GM15510 (cell line): Measurements from ENCODE around the gene ZNF532.

Experiments used
- POLR2A ChIP-seq: IDR thresholded peaks from 3 replicates; pipeline ENCODE4 v1.6.1; 2011; ENCODE audit warnings: borderline replicate concordance; ENCODE audit not compliant: insufficient read length; ENCODE audit errors: extremely low read depth

Gene ZNF532

DNA sequence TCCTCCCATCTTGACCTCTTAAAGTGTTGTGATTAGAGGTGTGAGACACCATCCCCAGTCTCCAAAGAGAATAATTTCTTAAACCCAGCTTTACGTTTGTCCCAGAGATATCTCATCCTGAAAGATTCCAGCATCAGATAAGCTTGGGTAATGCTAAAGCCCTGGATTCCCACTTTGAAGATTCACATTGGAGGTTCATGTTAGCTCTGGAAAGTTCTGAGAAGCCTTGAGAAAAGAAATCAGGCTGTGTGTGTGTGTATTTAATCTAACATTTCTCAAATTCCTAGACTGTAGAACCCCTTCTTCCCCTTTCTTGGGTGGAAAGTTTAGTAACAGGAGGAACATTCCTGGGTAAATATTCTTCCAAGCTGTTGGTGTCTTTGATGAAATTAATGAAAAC is 18.0 kb downstream of the ZNF532 start:
- no peak for TF ChIP-seq POLR2A

DNA sequence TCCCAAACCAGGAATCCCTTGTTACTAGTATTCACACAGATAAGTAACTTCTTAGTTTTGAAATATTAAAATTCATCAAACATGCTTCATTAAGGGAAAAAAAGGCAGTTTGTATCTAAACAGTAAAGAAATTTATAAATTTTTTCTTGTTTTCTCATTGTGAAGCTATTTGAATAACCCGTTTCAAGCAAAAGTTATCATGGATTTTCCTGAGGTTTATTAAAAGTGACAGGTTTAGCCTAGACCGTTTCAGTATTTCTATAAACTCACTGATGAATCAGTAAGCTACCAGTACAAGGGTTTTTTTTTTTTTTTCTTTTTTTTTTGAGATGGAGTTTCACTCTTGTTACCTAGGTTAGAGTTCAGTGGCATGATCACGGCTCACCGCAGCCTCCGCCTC is 20.0 kb downstream of the ZNF532 start:
- TF ChIP-seq POLR2A, result no peak

DNA sequence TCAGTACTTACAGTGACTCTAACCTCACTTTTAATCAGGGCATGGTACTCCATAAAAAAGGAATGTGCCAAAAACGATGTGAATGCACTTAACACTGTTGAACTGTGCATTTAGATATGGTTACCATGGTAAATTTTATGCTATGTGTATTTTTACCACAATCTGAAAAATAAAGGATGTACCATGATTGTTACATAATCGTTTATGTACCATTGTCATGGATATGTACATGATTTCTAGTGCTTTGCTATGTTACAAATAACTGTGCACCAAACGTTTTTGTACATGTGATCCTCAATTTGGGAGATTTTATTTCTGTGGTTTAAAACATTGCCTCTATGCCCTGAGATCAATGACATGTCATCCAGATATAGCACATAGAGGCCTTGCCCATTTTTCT is 21.8 kb downstream of the ZNF532 start:
- TF ChIP-seq POLR2A, result no peak

DNA sequence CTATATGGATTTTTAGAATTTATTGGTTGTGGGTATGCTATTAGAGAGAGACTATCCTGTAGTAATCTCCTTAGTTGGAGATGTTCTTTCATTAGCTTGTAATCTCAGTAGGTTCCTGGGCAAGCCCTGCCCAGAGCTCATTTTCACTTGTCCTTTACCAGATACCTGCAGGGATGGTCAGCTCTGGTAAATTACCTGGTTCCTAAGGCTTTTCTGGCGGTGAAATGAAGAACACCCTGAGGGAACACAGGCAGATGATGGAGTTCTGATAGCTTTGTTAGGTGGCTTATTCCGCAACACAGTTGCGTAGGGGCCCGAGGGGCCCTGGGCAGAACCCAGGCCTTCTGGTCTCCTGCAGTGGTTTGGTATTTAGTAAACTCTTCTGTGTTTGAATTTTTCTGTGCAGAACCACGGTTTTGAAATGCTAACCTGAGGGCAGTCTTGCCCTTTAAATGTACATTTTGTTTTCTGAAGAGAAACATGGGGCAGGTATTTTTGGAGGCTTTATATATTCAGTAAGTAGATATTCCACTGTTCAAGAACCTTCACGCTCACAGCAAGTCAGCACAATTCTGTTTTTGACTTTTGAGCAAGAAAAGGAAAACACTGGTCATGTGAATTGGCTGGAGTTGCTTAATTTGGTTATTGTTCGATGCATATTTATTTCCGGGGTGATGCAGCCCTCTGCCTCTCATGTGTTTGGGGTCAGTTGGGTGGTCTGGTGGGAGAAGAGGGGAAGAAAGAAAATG is 22.4 kb downstream of the ZNF532 start:
- no peak for TF ChIP-seq POLR2A

DNA sequence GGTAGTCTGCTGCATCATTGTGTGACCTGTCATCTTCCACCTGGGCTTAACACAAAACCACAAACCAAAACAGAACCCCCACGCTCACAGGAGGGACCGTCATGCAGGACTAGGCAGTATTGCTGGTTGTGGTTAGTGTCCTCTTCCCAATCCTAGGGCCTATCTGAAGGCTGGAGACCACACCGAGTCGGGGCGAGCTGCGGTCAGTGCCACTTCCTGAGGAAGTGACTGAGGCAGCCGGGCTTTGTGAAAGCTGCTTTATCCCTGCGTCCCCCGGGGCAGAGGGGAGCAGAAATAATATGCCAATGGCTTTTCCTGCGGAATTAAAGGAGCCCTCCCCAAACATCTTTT is 22.9 kb downstream of the ZNF532 start:
- no peak for TF ChIP-seq POLR2A

DNA sequence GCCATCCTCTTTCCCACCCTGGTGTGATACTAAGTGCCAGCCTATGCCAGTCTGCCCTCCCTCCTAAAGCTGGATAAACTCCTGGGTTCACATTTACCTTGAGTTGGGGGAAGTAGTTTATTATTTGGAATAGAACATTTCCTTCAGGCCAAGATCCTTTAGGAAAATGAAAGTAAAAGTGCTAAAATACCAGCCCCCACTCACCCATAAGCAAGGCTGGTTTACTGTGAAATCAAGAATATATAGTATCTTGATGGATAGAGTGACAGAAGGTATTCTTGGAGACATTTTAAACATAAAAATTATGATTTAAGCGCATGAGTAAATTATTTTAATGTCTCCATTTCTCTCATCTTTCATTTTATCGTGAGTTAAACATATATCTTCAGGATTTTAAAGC is 27.1 kb downstream of the ZNF532 start:
- no peak for TF ChIP-seq POLR2A

DNA sequence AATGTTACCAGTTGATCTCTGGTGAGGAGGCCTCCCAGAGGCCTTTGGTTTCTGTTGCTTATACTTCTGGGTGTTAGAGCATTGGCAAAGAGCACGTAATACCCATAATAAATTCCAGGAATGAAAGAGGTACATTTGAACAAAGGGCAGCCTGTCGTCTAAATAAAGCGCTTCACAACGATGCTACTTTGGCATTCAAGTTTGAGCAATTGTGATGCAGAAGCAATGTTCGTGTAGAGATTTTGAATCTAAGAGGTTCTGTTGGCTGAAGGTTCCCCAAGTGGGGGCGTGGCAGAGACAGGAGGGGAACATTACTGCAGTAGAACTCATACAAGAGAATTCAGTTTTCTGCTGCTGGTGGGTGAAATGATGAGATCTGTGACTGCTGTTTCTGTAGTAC is 27.8 kb downstream of the ZNF532 start:
- TF ChIP-seq POLR2A, result no peak

DNA sequence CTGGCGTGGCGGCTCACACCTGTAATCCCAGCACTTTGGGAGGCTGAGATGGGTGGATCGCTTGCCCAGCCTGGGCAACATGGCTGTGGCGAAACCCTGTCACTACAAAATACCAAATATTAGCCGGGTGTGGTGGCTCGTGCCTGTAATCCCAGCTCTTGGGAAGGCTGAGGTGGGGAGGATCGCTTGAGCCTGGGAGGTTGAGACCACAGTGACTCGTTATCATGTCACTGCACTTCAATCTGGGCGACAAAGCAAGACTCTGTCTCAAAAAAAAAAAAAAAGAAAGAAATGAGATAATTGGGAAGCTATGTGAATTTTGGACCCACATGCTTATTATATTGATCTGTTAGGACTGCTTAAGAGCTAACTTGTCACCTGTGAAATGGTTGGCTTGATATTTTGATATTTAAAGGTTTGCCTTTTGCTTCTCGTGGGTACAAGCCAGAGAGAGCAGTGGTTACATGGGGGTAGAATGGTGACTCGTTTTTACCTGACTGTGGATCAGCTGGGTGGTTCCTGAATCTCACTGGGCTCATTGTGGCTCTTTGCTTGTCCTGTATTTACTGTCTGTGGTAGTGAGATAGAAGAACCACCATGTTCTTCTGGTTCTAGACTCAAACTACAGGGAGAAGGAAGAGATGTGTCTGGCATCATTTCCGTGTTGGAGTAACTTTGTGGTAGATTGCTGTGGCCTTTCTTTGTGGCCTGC is 28.9 kb downstream of the ZNF532 start:
- TF ChIP-seq POLR2A, result no peak

DNA sequence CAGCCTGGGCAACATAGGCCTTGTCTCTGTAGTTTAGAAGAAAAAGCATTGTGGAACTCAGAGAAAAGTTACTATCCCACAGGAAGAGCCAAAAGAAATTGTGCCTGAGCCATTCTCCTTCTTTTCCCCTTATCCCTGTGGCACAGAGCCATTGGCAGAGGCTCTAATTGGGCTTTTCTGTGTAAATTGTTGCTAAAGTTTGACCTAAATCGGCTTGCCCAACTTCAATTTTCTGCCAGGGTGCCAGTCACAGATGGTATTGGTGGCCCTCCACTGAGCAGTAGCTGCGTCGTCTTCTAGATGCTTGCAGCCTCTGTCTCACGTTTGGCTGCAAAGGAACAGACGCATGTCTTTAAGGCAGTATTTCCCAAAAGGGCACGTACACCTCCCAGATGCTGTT is 30.3 kb downstream of the ZNF532 start:
- TF ChIP-seq POLR2A, result no peak

DNA sequence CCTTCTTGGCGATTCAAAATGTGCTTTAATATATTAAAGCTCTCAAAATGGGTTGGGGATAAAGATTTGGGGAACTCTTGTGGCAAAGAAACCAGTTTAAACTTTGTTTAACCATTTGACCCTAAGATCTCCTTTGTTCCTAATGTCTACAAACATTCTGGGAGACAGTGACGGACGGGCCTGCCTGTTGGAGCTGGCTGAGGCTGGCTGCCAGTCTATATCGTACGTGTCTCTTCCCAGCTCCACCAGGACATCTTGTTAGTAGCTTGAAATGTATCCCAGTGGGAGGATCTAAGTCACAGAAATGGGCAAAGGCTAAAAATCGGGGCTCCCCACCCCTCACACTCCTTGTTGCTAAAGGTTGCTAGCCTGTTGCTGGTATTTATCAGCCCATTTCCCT is 30.7 kb downstream of the ZNF532 start:
- no peak for TF ChIP-seq POLR2A

DNA sequence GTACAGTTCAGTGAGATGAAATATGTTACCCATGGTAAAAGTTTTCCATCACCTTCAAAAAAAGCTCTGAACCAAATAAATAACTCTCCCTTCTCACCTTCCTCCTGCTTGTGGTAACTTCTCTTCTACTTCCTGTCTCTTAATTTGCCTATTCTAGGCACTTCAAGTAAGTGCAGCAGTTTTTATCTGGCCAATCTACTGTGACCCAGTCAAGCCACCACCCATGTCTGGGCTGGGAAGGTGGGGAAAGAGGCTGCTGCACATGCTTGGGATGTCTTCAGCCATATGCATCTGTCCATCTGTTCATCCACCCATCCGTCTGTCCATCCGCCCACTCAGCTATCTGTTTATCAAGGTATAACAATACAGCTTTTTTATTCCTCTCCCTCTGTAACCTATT is 31.6 kb downstream of the ZNF532 start:
- TF ChIP-seq POLR2A, result no peak

DNA sequence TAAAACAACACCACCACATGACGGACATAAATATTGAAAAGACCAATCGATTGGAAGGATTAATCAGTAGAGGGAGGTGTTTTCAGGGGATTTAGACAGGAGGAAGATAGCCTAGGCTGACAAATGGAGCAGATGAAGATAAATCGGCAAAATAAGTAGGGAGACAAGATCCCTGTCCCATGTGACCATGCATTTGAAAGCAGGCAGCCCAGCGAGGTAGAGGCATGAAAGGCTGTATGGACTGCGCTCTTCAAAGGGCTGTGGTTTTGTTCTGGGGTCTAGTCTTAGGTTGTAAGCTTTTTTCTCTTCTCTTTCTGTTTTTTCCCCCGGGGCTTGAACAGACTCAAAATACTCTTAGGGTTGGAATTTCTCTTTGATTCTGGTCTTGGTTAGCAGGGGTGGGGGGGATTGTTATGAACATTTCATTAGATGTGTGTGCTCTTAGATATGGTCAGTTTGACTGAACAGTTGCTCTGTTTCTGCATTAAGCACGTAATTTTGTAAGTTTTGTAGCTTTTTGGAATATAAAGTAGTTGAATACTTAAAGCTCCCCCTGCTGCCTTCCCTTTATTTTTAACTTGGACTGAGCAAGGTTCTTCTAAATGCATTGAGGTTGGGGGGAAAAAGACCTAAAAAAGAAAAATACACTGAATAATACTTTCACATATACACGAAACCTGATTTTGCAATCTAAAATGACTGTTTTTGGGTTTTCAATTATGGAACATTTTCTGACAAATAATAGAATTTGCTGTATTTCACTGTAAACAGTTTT is 32.2 kb downstream of the ZNF532 start:
- TF ChIP-seq POLR2A, result no peak

DNA sequence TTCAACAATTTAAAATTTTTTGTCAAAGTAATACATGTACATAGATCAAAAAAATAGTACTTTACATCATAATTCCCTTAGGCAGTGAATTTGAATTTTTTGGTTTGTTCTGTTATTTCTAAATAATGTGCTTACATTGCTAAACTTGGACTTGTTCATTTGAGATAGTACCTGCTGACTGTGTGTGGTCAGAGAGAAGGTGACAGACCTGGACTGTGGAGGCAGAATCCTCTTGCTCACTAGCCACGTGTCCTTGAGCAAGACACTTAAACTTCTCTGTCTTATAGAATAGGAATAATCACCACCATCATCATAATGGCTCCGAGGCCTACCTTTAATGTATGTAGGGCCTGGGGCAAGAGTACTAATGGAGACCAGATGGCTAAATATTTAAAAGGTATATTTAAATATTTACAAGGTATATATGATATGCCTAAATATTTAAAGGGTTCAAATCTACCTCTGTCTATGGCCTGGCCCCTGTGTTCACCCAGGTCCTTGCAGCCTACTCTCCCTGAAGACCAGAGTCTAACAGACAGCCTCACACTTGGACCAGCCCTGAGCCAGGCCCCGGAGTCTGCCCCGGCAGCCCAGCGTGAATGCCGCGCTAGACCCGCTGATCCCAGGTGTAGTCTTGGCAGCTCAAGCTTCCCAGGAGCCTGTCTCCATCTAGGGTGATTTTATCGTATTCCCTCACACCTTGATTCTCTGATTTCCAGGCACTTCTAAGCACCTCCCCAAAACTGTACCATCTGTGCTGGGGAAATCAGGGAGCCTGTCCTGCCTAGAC is 33.5 kb downstream of the ZNF532 start:
- no peak for TF ChIP-seq POLR2A

DNA sequence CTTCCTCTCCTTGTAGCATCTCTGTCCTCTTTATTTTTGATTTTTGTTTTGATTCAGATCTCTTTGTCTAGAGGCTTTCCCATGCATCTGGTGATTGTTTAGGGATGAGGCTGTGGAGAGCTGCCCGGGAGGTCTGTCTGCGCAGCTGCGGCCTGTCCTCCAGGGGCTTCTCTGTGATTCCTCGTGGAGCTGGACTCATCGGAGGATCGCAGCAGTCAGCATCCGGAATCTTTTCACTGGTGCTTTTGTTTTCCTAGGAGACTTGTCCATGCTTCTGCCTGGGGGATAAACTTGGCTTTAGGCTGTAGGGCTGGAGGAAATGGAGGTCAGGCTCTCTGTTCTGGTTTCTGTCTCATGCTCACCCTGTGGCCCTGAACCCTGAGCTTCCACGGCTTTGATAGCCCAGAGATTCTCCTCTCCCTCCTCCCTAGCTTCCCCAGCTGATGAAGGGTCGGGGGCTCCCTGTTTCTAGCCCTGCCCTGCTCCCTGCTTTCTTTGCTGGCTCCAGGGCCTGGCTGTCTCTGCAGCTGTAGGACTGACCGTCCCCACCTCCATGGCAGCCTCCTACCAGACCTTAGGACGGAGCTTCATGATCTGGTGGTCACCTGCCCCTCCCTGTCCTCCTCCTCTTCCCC is 35.5 kb downstream of the ZNF532 start:
- no peak for TF ChIP-seq POLR2A
